ENCODE data around the gene ITPRIPL1.
A peak's percentile ranks its signal among the peaks of the same experiment; 100 is the strongest.
"Not testable (repeated sequence)": the region's sequence is repeated elsewhere in the genome, so short reads cannot be mapped to it uniquely, and the experiment has no call there.

ITPRIPL1 gene

DNA sequence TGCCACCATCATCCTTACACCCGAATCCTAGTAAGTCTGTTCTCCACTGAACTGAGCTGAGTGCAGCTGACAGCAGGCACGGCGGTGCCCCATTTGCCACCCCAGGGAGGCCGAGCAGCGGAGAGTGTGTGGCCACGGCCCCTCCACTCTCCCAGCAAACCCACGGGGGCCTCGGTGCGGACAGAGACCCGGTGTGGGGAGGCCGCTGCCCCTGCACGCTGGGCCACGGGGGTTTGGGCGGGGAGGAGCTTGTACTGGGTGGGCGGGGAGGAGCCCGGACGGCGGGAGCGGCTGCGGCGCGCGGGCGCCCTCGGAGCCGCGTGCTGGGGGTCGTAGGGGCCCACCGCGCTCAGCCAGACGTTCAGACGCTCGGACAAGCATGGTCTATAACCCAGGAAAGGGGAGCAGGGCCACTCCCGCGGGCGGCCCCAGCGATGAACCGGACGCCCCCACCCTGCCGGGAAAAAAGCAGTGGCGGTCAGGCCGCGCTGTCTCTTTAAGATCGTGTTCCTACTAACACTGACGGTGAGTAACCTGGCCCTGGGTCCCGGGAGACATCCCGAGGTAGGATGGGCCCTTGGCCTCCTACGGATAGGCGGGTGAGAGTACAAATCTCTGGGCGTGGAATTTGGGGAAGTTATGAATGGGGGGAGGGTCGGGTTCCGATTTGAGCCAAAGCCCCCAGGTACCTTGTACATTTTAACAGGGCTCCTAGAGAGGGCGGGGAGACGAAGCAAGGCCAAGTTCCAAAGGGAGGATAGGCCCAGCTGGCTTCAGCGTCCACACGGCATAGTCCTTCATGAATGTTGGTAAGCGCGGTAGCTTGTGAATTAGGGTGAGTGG lies at the start of gene ITPRIPL1:
Gene ITPRIPL1 (plus strand): TSS at position 277 of the 843 bp plus-strand sequence. CDS start 523 bp downstream, at position 800.
- H3K27me3 ChIP-seq (ENCODE audit: insufficient read depth, insufficient read length), result peaks cover 62% of the 10 kb centered on the region
- H3K4me1 ChIP-seq (ENCODE audit: insufficient read depth, insufficient read length), result peaks cover 2% of the 10 kb centered on the region

GRCh38 chr2:96276787-96277499 lies 48.2 kb upstream of the ITPRIPL1 start:
- Histone ChIP-seq H3K9me3 (ENCODE audit: insufficient read depth, low read length) (no peaks in the 10 kb centered on the region), H3K9ac (ENCODE audit: insufficient read length, low read depth) (no peak overlapping the region), H3K36me3 (ENCODE audit: insufficient read depth, insufficient read length, low read length) (peaks cover 89% of the 10 kb centered on the region), H3K4me3 (ENCODE audit: insufficient read length, low read depth) (no peak overlapping the region), H3K27me3 (ENCODE audit: insufficient read depth, insufficient read length) (no peaks in the 10 kb centered on the region), H3K4me1 (ENCODE audit: insufficient read depth, insufficient read length) (no peaks in the 10 kb centered on the region)
- TF ChIP-seq SUZ12 (IDR thresholded peaks at IDR 0.05; ENCODE audit: extremely low read depth, insufficient read depth, insufficient read length) (no peak), YY1 (IDR thresholded peaks at IDR 0.05; ENCODE audit: insufficient read depth, insufficient read length) (no peak), ZNF274 (IDR thresholded peaks at IDR 0.05; ENCODE audit: low read depth, low read length) (no peak)
- DNase-seq (ENCODE audit: low read depth, low spot score), result no peak

More for the DNA sequence above, at the start of gene ITPRIPL1:
- H3K36me3 ChIP-seq (ENCODE audit: insufficient read depth, insufficient read length, low read length), result peaks cover 20% of the 10 kb centered on the region
- no peaks in the 10 kb centered on the region for H3K9me3 ChIP-seq (ENCODE audit: insufficient read depth, low read length)
- DNase-seq (ENCODE audit: low read depth, low spot score), result no peak
- TF ChIP-seq ZNF274 (IDR thresholded peaks at IDR 0.05; ENCODE audit: low read depth, low read length) (no peak), YY1 (IDR thresholded peaks at IDR 0.05; ENCODE audit: insufficient read depth, insufficient read length) (no peak), SUZ12 (IDR thresholded peaks at IDR 0.05; ENCODE audit: extremely low read depth, insufficient read depth, insufficient read length) (no peak)
- H3K9ac ChIP-seq (ENCODE audit: insufficient read length, low read depth), result peak within 1 kb of the TSS; percentile 77
- peak within 1 kb of the TSS; percentile 61 for H3K4me3 ChIP-seq (ENCODE audit: insufficient read length, low read depth)

DNA sequence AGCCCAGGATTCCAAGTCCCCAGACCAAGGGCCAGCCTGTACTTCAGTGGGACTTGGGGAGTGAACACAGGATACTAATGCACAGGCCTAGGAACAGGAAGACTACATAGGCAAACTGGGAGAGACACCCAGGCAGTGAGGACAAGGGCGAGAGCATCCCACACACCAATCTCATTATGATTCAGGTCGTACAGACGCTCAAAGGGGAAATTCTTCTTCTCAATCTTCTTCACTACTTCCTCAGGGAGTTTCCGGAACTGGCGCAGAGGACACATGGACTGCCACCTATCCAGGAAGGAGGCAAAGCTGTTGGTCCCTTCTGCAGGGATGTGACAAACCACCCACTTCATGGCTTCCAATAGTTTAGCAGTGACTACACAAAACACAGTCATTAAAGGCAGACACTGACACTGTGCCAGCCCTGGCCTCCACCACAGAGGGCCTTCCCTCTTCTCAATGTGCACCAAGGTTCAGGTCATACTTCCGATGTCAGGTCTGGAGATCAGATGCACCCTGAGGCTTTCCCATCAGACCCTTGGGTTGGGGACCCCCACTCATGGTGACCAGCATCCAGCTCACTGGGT lies 37.8 kb upstream of the ITPRIPL1 start:
- H3K4me3 ChIP-seq (ENCODE audit: insufficient read length, low read depth), result no peak overlapping the region
- no peaks in the 10 kb centered on the region for H3K4me1 ChIP-seq (ENCODE audit: insufficient read depth, insufficient read length)
- H3K9ac ChIP-seq (ENCODE audit: insufficient read length, low read depth), result no peak overlapping the region
- H3K27me3 ChIP-seq (ENCODE audit: insufficient read depth, insufficient read length), result no peaks in the 10 kb centered on the region
- no peak for TF ChIP-seq YY1 (IDR thresholded peaks at IDR 0.05; ENCODE audit: insufficient read depth, insufficient read length)
- peaks cover 99% of the 10 kb centered on the region for H3K36me3 ChIP-seq (ENCODE audit: insufficient read depth, insufficient read length, low read length)
- DNase-seq (ENCODE audit: low read depth, low spot score), result no peak
- H3K9me3 ChIP-seq (ENCODE audit: insufficient read depth, low read length), result no peaks in the 10 kb centered on the region

- H3K9me3 ChIP-seq (ENCODE audit: insufficient read depth, low read length), result no peaks in the 10 kb centered on the region
These were observed 33.4 kb upstream of the ITPRIPL1 start for GRCh38 chr2:96291751-96292150.

DNA sequence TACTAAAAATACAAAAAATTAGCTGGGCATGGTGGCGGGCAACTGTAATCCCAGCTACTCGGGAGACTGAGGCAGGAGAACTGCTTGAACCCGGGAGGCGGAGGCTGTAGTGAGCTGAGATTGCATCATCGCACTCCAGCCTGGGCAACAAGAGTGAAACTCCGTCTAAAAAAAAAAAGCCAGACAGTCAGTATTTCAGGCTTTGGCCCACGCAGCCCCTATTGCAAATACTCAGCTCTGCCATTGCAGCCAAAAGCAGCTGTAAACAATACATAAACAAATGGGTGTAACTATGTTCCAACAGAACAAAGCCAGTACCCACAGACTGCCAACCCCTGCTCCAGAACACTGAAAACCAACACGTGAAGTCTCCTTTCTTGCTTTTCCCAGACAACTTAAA lies 30.8 kb upstream of the ITPRIPL1 start:
- not testable (repeated sequence) for H3K4me3 ChIP-seq (ENCODE audit: insufficient read length, low read depth); DNase-seq (ENCODE audit: low read depth, low spot score); H3K9me3 ChIP-seq (ENCODE audit: insufficient read depth, low read length); H3K27me3 ChIP-seq (ENCODE audit: insufficient read depth, insufficient read length); H3K9ac ChIP-seq (ENCODE audit: insufficient read length, low read depth); H3K4me1 ChIP-seq (ENCODE audit: insufficient read depth, insufficient read length)
- H3K36me3 ChIP-seq (ENCODE audit: insufficient read depth, insufficient read length, low read length), result peaks cover 99% of the 10 kb centered on the region

More at GRCh38 chr2:96291751-96292150, 33.4 kb upstream of the ITPRIPL1 start:
- H3K4me1 ChIP-seq (ENCODE audit: insufficient read depth, insufficient read length), result no peaks in the 10 kb centered on the region
- peaks cover 99% of the 10 kb centered on the region for H3K36me3 ChIP-seq (ENCODE audit: insufficient read depth, insufficient read length, low read length)
- H3K9ac ChIP-seq (ENCODE audit: insufficient read length, low read depth), result no peak overlapping the region
- no peak overlapping the region for H3K4me3 ChIP-seq (ENCODE audit: insufficient read length, low read depth)
- no peak for DNase-seq (ENCODE audit: low read depth, low spot score)
- no peak for TF ChIP-seq ZNF274 (IDR thresholded peaks at IDR 0.05; ENCODE audit: low read depth, low read length)
- no peak for TF ChIP-seq YY1 (IDR thresholded peaks at IDR 0.05; ENCODE audit: insufficient read depth, insufficient read length)
- no peak for TF ChIP-seq SUZ12 (IDR thresholded peaks at IDR 0.05; ENCODE audit: extremely low read depth, insufficient read depth, insufficient read length)
- H3K27me3 ChIP-seq (ENCODE audit: insufficient read depth, insufficient read length), result no peaks in the 10 kb centered on the region

DNA sequence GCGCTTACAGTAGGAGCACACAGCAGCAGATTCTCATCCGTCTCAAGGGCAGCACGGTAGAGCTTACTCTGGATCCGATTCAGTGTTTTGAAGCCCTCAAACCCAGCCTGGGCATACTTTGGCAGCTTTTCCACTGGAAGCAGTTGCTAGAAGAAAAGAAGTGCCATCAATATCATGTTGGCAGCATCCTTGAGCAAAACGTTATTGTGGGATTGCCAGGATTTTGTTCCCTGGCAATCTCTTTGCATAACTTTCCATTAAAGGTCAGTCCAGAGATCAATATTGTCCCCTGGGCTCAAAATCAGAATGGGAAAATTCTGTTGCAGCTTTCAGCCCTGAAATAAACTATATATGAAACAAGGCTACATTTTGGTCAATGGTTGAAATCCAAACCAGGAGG lies 28.2 kb upstream of the ITPRIPL1 start:
- no peaks in the 10 kb centered on the region for H3K4me1 ChIP-seq (ENCODE audit: insufficient read depth, insufficient read length)
- no peaks in the 10 kb centered on the region for H3K9me3 ChIP-seq (ENCODE audit: insufficient read depth, low read length)
- H3K4me3 ChIP-seq (ENCODE audit: insufficient read length, low read depth), result no peak overlapping the region
- no peak for DNase-seq (ENCODE audit: low read depth, low spot score)
- H3K9ac ChIP-seq (ENCODE audit: insufficient read length, low read depth), result no peak overlapping the region
- peaks cover 98% of the 10 kb centered on the region for H3K36me3 ChIP-seq (ENCODE audit: insufficient read depth, insufficient read length, low read length)
- no peaks in the 10 kb centered on the region for H3K27me3 ChIP-seq (ENCODE audit: insufficient read depth, insufficient read length)
- no peak for TF ChIP-seq ZNF274 (IDR thresholded peaks at IDR 0.05; ENCODE audit: low read depth, low read length)
- no peak for TF ChIP-seq SUZ12 (IDR thresholded peaks at IDR 0.05; ENCODE audit: extremely low read depth, insufficient read depth, insufficient read length)
- no peak for TF ChIP-seq YY1 (IDR thresholded peaks at IDR 0.05; ENCODE audit: insufficient read depth, insufficient read length)

GRCh38 chr2:96301865-96302264 lies 23.3 kb upstream of the ITPRIPL1 start:
- Histone ChIP-seq H3K4me3 (ENCODE audit: insufficient read length, low read depth) (no peak overlapping the region), H3K36me3 (ENCODE audit: insufficient read depth, insufficient read length, low read length) (peaks cover 78% of the 10 kb centered on the region), H3K4me1 (ENCODE audit: insufficient read depth, insufficient read length) (no peaks in the 10 kb centered on the region), H3K9me3 (ENCODE audit: insufficient read depth, low read length) (no peaks in the 10 kb centered on the region), H3K9ac (ENCODE audit: insufficient read length, low read depth) (no peak overlapping the region), H3K27me3 (ENCODE audit: insufficient read depth, insufficient read length) (no peaks in the 10 kb centered on the region)
- DNase-seq (ENCODE audit: low read depth, low spot score), result no peak
- TF ChIP-seq SUZ12 (IDR thresholded peaks at IDR 0.05; ENCODE audit: extremely low read depth, insufficient read depth, insufficient read length), result no peak
- no peak for TF ChIP-seq YY1 (IDR thresholded peaks at IDR 0.05; ENCODE audit: insufficient read depth, insufficient read length)
- TF ChIP-seq ZNF274 (IDR thresholded peaks at IDR 0.05; ENCODE audit: low read depth, low read length), result no peak

All from NT2/D1 (cell line).